ENCODE measurements around the gene CRTC1. TPM values are rescaled to one million over a fixed set of nuclear protein-coding genes. Genes with fewer than 3 reads are reported as not detected.

CRTC1 gene
- total and polyA plus RNA-seq, 2 of the 13 experiments (the other 11 are each of a cell fraction or from before 2014, with no cell fraction given): 2.0 to 2.7 TPM

GRCh38 chr19:18636969-18637629, 46.4 kb upstream of the CRTC1 start, which contains the start of gene KLHL26:
Gene KLHL26, plus strand, starts transcription at chr19:18637028. Its CDS starts 27 bp downstream, at chr19:18637055.
- in situ Hi-C loops (cut with HindIII; ENCODE audit: extremely low pct_ligation_motif_present, low pct_unique_long_range_greater_than_20kb): no loop called here
- H3K27me3 ChIP-seq (ENCODE audit: control insufficient read depth in 1 of 2, insufficient read depth in 2 of 2, low read length in 2 of 2): peaks cover 0 to 6% of the 10 kb centered on the region in 2 experiments; a peak in 1 of 5 replicates
- H3K9ac ChIP-seq (ENCODE audit: insufficient read depth, low read depth, low read length): peak within 1 kb of the TSS; percentile 79
- no peak within 1 kb of the TSS for H2AFZ ChIP-seq (ENCODE audit: low read length)
- ChIA-PET POLR2A (no interaction called here), CTCF (ENCODE audit: low intra/inter-chr PET ratio, low total read pairs) (no interaction called here)
- no peaks in the 10 kb centered on the region for H3K9me3 ChIP-seq (ENCODE audit: low read length)
- peak within 1 kb of the TSS; percentile 98 for H3K4me2 ChIP-seq (ENCODE audit: low read depth, low read length)
- ATAC-seq (no peak; the same call in 1 of the 3 replicates), DNase-seq (ENCODE audit: low spot score) (no peak), FAIRE-seq (no peak)
- intact Hi-C loops (cut with micrococcal nuclease; ENCODE audit: unreplicated experiment): no loop called here
- no TSS peak for BruUV-seq (replicated peaks)
- H3K79me2 ChIP-seq (ENCODE audit: insufficient read depth, low read length): peaks cover 8% of the 10 kb centered on the region
- no peaks in the 10 kb centered on the region for H4K20me1 ChIP-seq (ENCODE audit: insufficient read depth, low read length)
- H3K27ac ChIP-seq (ENCODE audit: extremely low read length, insufficient read depth, low read length): peak within 1 kb of the TSS; percentile 57
- WGBS (ENCODE audit: low lambda C conversion rate): 2% methylated on average over 24 of the region's 47 CpGs
- H3K4me1 ChIP-seq (ENCODE audit: insufficient read depth, low read length): peaks cover 40% of the 10 kb centered on the region
- no peaks in the 10 kb centered on the region for H3K36me3 ChIP-seq (replicated peaks in 1 of 2; ENCODE audit: control insufficient read depth in 1 of 2, insufficient read depth in 2 of 2, low read length in 2 of 2)
- peak within 1 kb of the TSS; percentile 81 to 91 (median 89) for H3K4me3 ChIP-seq (replicated peaks in 1 of 3; ENCODE audit: insufficient read depth in 1 of 3, low read depth in 2 of 3, low read length in 3 of 3)
- TF ChIP-seq THAP7 (CRISPR knock-in tag; IDR thresholded peaks at IDR 0.05): no peak
- peak; percentile 81 for TF ChIP-seq ZNF687 (CRISPR knock-in tag; IDR thresholded peaks at IDR 0.05)
- 0 out of 2 replicates have a peak, but pooled peaks have one; percentile 26 for TF ChIP-seq REPIN1 (CRISPR knock-in tag; IDR thresholded peaks at IDR 0.05; ENCODE audit: borderline replicate concordance, low read depth)
- TF ChIP-seq MTF2 (CRISPR knock-in tag; IDR thresholded peaks at IDR 0.05; ENCODE audit: borderline replicate concordance): no peak
- no peak for TF ChIP-seq FOXP4 (CRISPR knock-in tag; IDR thresholded peaks at IDR 0.05)
- no peak for TF ChIP-seq SOX5 (CRISPR knock-in tag; IDR thresholded peaks at IDR 0.05; ENCODE audit: borderline replicate concordance)
- TF ChIP-seq PREB (CRISPR knock-in tag; IDR thresholded peaks at IDR 0.05): no peak
- TF ChIP-seq HDAC1 (CRISPR knock-in tag; IDR thresholded peaks at IDR 0.05): no peak
- no peak; the same call in none of the 2 replicates for TF ChIP-seq TBX2 (CRISPR knock-in tag; IDR thresholded peaks at IDR 0.05; ENCODE audit: borderline replicate concordance)
- no peak for TF ChIP-seq POLR2AphosphoS2 (IDR thresholded peaks at IDR 0.05; ENCODE audit: low read depth, low read length)
- peak; percentile 68; the same call in 1 of the 2 replicates for TF ChIP-seq PHF8 (CRISPR knock-in tag; IDR thresholded peaks at IDR 0.05)
- no peak for TF ChIP-seq PHF21A (CRISPR knock-in tag; IDR thresholded peaks at IDR 0.05)
- TF ChIP-seq ZNF331 (CRISPR knock-in tag; IDR thresholded peaks at IDR 0.05): 0 out of 2 replicates have a peak, but pooled peaks have one; percentile 20
- 0 out of 2 replicates have a peak, but pooled peaks have one; percentile 15 for TF ChIP-seq SALL1 (CRISPR knock-in tag; IDR thresholded peaks at IDR 0.05)
- peak; percentile 92 for TF ChIP-seq YY1 (IDR thresholded peaks at IDR 0.05; ENCODE audit: insufficient read depth, insufficient replicate concordance, low read depth, low read length)
- 0 out of 2 replicates have a peak, but pooled peaks have one; percentile 49 for TF ChIP-seq HOXA9 (CRISPR knock-in tag; IDR thresholded peaks at IDR 0.05; ENCODE audit: borderline replicate concordance)

All from HepG2 (cell line).